ENCODE data around the gene WFDC1.

WFDC1 gene

GRCh38 chr16:84272740-84273320 is 21.8 kb upstream of the WFDC1 start:
- DNase-seq (ENCODE audit: low spot score): no peak

DNA sequence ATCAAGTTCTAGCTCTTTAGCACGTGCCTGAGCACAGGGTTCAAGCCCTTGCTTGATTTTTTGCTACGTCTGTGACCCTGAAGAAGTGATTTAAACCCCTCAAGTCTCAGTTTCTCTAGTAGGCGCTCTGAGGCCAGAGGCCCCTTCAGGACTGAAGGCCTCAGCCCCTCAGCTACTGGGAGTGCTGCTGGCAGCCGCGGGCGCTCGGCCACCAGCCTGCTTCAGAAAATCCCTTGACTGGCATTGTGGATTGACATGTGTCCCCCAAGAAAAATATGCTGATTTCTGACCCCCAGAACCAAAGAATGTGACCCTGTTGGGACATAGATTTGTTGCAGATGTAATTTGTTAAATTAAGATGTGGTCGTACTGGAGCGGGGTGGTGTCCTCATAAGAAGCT is 20.2 kb upstream of the WFDC1 start:
- no peak for DNase-seq (ENCODE audit: low spot score)

DNA sequence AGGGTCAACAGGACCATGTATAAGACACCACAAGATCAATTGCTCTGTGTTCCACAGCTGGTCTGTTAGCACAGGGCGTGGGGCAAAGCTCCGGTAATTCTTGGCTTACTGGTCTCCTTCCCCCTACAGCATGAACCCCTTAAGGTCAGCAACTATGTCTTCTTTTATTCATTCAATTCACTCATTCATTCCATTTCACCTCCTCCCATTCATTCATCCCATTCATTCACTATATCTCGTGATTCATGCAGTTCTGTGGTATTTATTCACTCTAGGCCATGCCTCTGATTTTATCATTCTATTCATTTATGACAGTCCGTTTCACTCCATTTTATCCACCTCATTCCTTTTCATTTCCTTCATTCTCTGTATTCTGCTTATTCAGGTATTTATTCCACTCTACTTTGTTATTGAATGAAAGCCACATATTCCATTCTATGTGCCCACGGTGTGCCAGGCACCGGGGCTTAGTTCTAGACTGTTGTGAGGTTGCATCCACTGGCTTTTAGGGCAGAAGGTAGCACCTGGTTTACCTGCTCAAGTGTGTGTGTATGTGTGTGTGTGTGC is 19.0 kb upstream of the WFDC1 start:
- DNase-seq (ENCODE audit: low spot score): no peak

DNA sequence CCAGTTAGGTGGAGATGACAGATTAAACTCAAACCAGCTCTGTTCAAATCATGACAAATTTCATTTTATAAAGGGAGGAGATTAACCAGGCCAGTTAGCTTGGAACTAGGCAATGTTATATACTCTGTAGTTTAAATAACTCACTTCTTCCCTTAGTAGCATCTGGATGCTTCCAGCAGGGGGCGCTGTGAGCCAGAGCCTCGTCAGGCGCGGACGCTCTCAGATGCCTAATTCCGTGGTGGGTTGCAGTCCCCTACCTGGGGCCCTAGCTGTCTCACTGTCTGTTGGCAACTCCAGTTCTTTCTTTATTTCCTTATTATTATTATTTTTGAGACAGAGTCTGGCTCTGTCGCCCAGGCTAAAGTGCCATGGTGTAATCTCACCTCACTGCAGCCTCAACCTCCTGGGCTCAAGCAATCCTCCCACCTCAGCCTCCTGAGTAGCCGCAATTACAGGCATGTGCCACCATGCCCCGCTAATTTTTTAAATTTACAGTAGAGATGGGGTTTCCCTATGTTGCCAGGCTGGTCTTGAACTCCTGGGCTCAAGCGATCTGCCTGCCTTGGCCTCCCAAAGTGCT is 17.3 kb upstream of the WFDC1 start:
- peak; percentile 84 for DNase-seq (ENCODE audit: low spot score)

DNA sequence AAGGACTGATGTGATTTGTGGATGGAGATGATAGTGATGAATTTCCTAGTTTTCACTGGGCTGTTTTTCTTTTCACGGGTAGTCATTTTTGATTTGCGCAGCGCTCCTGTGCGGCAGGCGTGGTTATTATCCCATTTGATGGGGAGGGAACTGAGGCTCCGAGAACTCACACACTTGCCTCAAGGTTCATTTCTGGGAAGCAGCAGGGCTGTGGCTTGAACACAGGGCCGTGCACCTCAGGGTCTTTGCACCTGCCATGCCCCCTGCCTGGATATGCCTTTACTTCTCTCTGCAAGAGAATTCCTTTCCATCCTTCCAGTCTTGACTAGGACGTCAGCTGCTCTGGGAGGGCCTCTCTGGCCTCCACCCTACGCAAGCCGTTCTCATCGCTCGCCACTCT is 16.3 kb upstream of the WFDC1 start:
- no peak for DNase-seq (ENCODE audit: low spot score)

DNA sequence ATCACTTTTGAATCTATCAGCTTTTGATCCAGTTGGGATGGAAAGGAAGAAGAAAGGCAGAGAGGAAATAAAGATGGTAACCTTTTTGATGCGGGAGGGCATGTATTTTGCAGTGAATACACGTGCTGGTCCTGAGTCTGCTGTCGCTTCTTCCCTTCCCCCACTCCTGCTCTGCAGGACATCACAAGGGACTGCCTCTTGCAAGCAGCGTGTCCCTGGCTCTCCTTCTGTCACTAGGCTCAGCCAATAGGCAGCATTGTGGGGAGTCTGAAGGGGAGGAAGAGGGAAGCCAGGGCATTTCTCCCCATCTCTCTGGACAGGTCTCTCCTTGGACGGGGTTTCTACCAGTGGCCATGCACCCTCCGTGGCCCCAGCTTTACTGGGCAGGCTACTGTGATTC is 15.7 kb upstream of the WFDC1 start:
- peak; percentile 83 for DNase-seq (ENCODE audit: low spot score)

DNA sequence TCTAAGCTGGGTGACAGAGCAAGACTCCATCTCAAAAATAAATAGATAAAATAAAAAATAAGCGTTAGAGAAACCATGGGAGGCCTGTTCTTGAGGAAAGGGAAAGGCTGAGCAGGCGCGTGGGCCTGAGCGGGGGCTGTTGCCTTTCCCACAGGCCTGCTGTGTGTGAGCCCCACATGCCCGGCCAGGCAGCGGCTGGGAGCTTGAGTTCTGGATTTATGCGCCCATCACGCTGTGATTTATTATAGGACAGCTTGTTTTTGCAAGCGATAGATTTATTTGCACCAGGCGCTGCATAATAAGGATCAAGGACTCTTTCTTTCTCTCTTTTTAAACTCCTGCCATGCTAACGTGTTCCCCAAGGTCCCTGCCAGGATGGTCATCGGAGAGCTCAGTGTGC is 14.8 kb upstream of the WFDC1 start:
- peak; percentile 16 for DNase-seq (ENCODE audit: low spot score)

GRCh38 chr16:84281074-84281473 is 13.6 kb upstream of the WFDC1 start:
- DNase-seq (ENCODE audit: low spot score): no peak

GRCh38 chr16:84282533-84282932 is 12.1 kb upstream of the WFDC1 start:
- DNase-seq (ENCODE audit: low spot score): no peak

- DNase-seq (ENCODE audit: low spot score): no peak
Measured at GRCh38 chr16:84283314-84284153, 11.1 kb upstream of the WFDC1 start.

DNA sequence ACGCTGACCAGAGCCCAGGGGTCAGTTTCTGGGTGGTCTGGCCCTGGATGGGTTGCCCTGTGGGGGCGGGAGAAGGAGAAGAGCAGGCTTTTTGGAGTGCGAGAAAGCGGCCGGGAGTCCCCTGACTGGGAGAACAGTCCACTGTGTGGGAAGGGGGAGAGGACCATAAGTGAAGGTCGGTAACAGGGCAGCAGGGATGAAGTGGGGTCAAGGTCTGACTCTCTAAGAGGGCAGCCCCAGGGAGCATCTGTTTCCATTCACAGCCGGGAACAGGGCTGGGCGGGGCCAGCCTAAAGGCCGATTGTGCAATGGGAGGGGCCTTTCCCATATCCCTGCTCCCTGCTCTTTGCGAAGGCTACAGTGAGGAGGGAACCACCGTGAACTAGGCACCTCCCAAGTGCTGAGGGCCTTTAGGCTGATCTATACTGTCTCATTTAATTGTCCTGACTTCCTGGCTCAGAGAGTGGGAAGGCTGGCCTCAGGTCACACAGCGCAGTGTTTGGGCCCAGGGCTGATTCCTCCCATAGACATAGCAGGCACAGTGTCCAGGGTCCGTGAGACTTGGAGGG is 10.4 kb upstream of the WFDC1 start:
- DNase-seq (ENCODE audit: low spot score): no peak

GRCh38 chr16:84286578-84287240 is 8.0 kb upstream of the WFDC1 start:
- no peak for DNase-seq (ENCODE audit: low spot score)

DNA sequence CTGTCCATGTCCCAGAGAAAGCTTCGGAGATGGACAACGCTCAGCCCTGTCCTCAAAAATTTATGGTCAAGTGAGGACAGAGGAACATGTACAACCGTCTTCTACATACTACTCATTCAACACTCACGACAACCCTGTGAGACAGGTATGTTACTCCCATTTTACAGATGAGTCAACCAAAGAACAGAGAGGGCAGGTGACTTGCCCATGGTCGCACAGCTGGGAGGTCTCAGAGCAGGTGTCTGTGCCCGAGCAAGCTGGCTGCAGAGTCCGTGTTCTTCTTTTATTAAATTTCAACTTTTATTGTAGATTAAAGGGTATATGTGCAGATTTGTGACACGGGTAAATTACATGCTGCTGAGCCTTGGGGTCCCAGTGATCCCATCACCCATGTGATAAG is 5.8 kb upstream of the WFDC1 start:
- DNase-seq (ENCODE audit: low spot score): no peak

GRCh38 chr16:84291226-84291625 is 3.5 kb upstream of the WFDC1 start:
- no peak for DNase-seq (ENCODE audit: low spot score)

DNA sequence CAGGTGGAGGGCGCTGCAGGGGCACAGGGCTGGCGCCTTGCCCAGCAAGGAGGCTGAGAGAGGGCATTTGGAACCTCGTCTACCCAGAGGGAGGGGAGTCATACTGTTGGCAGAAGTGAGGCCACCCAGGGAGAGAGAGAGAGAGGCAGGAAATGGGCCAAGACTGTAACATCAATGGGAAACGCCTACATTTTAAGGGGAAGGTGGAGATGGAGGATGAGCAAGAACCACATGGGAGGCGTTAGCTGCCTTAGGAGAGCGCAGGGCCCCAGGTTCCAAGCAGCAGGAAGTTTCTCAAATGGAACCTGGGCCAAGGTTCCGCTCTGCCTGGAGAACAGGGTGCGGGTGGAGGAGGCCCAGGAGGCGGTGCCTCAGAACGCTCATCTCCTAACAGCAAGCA is 2.7 kb upstream of the WFDC1 start:
- no peak for DNase-seq (ENCODE audit: low spot score)

GRCh38 chr16:84293406-84293805 is 1.3 kb upstream of the WFDC1 start:
- DNase-seq (ENCODE audit: low spot score): no peak

GRCh38 chr16:84294117-84294516 is 561 bp upstream of the WFDC1 start:
- no peak for DNase-seq (ENCODE audit: low spot score)

DNA sequence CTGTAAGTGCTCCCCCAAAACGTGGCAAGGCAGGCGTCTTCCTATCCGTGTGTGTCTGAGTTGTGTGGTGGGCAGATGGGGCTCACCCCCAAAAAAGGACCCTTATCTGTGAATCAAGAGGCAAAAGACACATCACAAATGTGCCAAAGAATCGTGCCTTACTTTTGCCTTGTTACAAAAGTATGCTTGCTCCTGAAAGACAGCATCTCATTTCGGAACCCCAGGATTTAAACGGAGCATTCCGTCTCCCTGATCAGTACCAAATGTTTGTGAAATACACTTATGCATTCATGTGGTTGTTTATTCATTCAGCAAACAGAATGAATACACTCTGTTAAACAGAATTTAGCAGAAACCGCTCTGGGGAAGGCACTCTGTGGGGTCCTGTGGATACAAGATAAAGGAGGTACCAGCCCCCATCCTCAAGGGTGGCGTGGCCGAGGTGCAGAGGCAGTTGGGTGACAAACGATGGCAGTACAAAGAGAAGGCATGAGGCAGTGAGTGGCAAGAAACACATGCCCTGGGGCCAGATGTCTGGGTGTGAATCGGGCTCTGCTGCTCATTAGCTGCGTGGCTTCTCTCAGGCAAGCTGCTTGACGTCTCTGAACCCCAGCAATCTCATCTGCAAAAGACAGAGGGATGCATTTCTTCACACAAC is 654 bp downstream of the WFDC1 start:
- DNase-seq (ENCODE audit: low spot score): no peak

GRCh38 chr16:84298376-84298899 is 3.8 kb downstream of the WFDC1 start:
- no peak for DNase-seq (ENCODE audit: low spot score)

GRCh38 chr16:84299734-84300440 is 5.2 kb downstream of the WFDC1 start:
- no peak for DNase-seq (ENCODE audit: low spot score)
